HL-60/S4 treated with phorbol 12-myristate 13-acetate at 8.2 ng/mL for 4 days and 3 days (cell line): Measurements from ENCODE around the gene MOV10.

ENCODE experiments used
- in situ Hi-C: fragments of 300-500 bp; cut with MboI; formaldehyde crosslinking; loops from 2 replicates; pipeline ENCODE4 v1.15.0; 2022; ENCODE audit warnings: low sequenced_read_pairs

Gene MOV10

DNA sequence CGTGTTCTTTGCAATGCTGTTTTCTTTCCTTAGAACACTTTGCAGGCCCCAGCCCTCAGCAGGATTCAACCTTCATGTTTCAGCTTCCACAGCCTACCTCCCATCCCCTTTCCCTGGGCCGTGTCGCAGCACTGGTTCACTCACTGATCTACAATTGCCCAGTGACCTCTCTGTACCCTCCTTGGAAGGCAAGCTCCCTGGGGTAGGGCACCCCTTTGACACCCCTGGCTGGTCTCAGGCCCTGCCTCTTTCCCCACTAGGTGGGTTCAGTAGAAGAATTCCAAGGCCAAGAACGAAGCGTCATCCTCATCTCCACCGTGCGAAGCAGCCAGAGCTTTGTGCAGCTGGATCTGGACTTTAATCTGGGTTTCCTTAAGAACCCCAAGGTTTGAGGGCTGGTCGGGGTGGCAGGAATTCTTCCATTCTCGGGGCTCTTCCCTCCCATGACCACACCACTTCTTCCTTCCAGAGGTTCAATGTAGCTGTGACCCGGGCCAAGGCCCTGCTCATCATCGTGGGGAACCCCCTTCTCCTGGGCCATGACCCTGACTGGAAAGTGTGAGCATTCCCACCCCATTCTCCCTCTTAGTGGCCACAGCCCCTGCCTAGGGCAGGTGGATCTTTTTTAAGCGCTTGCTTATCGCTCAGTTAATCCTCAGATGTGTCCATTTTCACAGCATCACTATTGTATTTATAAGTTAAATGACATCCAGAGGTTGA, 25.1 kb downstream of the MOV10 start:
- in situ Hi-C loops: no loop called here

DNA sequence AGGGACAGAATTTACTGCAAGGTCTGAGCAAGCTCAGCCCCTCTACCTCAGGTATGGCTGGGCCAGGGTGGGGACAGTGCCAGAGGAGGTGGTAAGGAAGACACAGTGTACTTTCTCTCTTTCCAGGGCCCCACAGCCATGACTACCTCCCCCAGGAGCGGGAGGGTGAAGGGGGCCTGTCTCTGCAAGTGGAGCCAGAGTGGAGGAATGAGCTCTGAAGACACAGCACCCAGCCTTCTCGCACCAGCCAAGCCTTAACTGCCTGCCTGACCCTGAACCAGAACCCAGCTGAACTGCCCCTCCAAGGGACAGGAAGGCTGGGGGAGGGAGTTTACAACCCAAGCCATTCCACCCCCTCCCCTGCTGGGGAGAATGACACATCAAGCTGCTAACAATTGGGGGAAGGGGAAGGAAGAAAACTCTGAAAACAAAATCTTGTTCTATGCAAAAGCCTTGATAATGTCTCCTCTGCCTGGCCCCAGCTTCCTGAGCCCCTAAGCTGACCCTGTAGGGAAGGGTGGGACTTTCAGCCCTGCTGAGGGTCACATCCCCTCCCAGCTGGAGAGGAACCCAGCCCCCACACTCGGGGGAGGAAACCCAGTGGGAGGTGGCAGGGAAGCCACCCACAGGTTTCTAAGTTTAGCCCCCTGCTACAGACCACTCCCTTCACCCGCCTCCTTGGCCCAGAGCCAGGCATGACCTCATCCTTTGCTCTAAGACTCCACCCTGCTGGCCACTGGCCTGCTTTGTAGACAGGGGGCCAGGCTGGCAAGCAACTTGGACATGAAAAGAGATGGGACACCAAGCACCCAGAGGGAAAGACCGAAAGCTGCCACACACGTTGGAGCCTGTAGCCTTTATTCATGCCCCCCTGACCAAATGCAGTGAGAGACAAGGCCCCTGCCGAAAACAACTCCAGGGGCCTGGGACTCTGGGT, 26.1 kb downstream of the MOV10 start:
- in situ Hi-C loops: no loop called here

DNA sequence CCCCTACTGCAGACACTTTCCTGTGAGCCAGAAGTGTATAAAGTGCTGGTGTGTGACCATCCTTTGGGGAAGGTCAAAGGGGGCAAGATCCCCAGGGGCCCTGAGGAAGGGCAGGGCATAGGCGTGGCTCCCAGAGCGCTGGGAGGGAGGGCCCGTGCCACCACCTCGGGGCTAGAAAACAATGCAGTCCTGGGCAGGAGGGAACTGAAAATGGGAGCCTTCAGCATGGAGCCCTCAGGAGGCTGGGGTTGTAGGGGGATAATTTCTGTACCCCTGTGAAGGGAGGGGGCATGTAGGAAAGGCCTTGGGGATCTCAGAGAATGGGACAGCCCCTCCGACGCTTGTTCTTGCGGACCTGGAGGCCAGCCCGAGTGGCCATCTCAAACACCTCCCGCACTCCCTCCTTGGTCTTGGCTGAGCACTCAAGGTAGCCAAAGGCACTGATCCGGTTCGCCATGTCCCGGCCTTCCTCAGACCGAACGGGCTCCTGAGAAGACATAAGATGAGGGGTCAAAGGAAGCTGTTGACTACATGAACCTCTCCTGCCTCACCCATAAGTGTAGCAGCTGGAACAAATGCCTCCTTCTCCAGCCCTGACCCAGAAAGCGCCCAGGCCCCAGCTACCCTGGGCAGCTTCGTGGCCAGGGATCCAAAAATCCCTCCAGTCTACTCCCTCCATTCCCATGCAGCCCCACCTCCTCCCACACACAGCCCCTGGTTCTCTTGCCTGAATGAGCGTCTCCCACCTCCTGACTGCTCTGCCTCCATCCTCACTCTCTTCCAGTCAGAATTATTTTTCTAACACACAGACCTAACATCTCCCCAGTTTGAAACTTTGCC, 27.0 kb downstream of the MOV10 start:
- in situ Hi-C loops: no loop called here

DNA sequence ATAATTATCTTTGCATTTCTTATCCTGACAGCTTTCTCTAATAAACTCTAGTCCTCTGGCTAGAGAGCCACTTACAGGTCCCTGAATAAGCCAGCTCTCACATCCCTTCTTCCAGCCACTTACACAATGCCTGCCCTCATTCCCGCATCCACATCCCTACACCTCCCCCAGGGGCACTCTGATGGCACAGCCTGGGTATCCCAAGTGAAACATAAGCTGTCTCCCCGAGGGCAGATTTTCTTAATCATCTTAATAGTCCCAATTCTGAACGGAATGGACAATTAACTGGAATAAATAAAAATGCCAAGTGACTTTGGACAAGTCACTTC, 27.6 kb downstream of the MOV10 start:
- in situ Hi-C loops: no loop called here

DNA sequence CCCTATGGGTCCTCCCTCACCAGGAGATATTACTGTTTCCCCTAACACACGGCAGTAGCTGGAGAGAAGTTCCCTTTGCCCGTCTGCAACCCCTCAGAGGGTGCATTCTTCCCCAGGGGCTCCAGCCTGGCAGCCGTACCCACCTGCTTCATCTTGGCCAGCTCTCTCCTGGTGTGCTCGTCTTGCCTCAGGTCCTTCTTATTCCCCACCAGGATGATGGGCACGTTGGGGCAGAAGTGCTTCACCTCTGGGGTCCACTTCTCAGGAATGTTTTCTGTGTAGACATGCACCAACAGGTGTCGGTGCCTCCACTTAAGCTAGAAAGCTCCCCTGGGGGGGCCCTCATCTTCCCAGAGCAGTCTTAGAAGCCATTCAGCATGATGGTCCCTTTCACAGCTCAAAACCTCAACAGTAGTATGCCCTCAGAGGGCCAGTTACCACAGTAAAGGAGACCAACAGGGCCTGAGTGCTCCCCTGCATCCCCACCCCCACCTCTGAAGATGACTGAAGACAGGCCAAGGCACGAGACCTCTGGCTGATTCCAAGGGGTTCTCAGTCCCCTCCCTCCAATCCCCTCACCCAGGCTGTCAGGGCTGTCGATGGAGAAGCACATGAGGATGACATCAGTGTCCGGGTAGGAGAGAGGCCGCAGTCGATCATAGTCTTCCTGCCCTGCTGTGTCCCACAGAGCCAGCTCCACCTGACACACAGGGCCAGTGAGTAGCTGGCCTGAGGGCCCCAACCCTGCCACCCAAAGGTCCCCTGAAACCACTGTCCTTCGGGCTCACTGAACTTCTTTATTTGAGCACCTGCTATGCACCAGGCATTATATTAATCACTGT, 28.2 kb downstream of the MOV10 start:
- in situ Hi-C loops: no loop called here

DNA sequence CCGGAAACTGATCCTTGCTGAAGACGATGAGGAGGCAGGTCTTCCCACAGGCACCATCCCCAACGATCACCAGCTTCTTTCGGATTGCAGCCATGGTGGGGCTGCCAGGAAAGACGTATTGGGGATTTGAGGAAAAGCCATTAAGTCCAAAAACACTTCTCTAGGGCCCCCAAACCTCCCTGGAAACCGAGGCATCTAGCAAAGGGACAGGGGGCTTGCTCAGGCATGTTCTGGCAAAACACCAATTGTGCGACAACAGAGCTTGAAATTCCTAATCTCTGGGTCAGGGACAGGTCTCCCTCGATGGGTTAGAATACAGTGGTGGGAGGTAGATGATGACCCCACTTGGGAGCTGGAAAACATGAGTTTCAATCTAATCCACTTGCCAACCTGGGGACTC, 29.2 kb downstream of the MOV10 start:
- in situ Hi-C loops: no loop called here

DNA sequence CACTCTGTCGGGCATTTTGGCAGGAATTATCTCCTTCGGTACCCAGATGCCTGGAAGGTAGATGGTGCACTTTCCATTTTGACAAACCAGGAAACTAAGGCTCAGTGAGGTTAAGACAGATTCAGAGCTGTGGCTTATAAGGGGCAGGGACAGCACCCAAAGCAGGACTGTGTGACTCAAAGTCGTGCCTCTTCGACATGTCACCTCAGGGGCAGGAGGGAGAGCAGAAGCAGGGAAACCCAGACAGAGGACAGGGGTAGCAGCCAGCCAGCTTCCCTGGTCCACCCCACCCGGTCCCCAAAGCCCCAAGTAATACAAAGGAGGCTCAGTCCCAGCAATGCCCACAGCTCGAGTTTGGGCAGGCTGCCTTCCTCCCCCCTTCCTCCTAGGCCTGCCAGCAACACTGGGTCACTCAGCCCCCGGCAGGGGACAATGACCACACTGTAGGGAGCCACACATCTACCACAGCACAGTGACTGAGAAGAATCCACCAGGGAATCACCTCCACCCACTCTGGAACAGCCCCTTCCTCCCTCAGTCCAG, 30.0 kb downstream of the MOV10 start:
- in situ Hi-C loops: no loop called here

DNA sequence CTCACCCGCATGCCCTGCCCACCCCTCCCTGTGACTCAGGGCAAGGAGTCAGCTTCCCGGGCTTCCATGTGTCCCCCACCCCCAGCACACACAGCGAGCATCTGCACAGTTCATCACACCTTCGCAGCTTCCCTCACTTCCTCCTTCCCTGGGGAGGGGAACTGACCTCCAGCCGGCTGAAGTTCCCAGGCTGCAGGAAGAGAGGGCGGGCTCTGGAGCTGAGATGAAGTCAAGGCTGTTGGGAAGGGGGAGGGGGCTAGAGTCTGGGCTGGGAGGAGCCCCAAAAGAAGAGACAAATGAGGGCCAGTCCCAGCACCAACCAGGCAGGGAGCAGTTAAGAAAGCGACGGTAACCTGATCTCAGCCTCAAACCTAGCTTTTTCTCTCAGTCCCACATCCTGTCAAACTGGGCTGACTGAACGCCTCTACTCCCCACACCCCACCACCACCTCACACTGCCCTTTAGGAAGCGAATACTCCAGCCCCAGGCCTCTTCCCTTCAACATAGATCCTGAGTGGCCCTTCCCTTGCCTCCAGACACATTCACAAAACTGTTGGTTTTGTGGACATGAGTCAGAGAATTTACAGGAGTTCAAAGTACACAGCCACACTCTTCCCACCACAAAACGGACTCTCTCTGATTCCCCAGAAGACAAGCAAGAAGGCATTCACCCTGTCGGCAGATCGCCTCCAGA, 30.6 kb downstream of the MOV10 start:
- in situ Hi-C loops: no loop called here

DNA sequence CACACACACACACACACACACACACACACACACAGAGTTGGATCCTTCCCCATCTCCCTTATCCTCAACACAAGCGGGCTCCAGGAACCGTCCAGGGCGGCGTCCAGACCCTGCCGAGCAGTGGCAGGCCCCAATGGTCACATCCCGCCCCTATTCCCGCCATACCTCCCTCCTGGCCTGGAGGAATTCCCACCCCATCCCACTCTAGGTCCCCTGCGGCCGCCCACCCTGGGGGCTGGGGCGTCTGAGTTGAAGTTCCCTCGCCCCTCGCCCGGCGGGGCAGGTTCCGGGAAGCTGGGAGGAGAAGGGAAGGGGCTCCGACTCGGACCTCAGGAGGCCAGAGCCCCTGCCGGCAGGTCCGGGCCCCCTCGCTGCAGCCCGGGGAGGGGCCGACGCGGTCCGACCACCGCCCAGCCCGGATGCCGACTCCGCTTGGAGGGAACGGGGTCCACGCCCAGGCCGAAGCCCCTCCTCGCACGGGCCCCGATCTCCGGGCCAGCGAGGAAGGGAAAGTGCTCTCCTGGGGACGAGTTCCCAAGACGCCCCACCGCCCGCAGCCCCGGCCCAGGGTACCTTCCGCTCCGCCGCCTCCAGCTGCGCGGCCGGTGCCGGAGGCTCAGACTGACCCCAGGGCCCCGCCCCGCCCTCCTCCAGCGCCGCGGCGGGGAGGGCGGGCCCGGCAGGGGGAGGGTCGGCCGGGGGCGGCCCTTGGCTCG, 32.2 kb downstream of the MOV10 start, which contains the start of gene RHOC:
TSS of gene RHOC (minus strand) at position 623 of the 716 bp plus-strand sequence. CDS start 3,328 bp downstream, outside the sequence.
- in situ Hi-C loops: no loop called here

DNA sequence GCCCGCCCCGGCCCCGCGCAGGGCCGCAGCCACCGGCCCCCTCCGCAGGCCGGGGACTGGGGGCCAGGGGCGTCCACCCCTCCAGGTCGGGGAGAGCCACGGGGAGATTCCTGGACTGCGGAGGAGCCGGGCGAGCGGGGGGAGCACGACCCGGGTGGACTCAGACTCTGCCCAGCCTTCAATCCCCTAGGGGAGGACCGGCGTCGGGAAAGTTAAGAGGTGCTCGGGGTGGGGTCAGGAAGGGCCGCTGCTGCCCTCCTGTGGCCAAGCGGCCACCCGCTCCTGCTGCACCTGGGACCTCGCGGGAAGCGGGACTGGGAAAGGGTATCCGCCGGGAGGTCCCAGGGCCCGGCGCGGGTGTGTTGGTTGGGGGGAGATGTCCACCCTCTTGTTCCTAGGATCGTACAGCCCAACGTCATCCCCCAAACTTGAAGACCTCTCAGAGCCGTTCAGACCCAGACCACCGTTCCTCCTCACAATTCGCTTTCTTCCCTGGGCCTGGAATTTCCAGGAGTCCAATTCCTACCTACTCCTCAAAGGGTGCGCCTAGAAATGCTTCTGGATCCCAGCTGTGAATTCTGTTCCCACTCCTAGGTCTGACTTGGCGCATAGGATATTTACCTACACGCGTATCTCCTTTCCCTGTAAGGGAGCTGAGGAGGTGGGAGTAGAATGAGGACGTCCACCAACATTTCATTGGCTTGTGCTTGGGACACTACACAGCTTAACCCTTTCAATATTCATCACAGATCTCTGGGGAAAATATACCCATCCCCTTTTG, 33.0 kb downstream of the MOV10 start:
- in situ Hi-C loops: no loop called here

DNA sequence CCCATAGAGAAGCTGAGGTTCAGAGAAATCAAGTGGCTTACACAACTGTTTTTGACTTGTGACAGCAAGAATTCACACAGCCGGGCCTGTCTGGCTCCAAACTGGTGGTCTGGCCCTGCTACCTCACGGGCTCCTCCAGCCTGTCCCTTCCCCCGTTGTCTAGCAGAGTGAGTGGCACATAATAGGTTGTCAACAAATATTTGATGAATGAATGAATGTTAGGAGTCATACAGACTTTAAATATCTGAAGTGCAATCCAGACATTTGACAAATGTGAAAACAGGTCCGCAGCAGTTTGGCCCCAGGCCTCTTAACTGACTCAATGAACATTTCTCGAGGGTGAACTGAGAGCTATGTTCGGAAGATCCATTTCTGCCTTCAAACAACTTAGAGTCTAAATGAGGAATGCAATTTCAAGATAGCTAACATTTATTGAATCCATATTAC, 33.6 kb downstream of the MOV10 start:
- in situ Hi-C loops: no loop called here

DNA sequence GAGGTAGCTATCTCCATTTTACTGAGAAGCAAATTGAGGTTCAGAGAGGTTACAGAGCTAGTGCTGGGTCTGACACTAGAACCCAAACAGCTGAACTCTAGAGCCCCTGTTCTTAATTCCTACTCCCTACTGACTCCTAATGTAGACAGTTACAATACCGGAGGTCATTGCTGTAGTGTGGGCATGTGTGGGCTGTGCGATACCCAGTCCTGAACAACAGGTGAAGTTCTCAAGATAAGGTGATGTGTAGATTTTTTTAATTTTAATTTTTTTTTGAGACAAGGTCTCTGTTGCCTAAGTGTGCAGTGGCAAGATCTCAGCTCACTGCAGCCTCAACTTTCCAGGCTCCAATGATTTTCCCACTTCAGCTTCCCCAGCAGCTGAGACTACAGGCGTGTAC, 34.0 kb downstream of the MOV10 start:
- in situ Hi-C loops: no loop called here

DNA sequence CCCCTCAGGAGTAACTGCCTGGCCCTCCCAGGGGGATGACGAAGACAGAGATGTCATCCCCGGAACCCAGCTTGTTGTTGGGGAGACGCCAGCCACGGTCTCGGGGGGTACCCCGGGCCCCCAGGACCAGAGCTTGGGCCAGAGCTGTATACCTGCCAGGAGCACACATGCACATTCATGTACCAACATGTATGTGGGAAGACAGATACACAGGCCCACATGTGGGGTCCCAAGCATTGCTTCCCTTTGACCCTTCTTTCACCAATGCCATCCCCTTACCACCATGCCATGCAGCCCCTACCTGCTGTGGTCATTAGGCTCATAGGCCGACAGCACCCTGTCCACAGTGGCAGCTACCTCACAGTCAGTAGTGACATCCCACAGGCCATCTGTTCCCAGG, 35.7 kb downstream of the MOV10 start:
- in situ Hi-C loops: no loop called here

DNA sequence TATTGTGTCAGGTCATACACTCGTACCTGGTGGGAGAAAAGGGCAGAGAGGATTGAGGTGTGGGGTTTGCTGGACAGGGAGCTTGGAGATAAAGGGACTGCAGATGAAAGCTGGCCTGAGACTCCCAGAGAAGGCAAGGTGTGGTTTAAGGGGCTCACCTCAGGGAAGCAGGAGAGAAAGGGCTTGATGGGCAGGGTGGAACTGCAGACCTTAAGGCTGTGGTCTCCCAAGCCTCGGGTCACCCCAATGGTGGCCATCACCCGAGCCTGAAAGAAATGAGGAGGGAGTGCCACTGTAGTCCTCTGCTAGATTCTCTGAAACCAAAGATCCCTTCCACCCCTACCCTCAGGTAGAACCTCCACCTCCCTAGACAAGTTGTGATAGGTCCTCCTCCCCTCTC, 36.1 kb downstream of the MOV10 start:
- in situ Hi-C loops: no loop called here

DNA sequence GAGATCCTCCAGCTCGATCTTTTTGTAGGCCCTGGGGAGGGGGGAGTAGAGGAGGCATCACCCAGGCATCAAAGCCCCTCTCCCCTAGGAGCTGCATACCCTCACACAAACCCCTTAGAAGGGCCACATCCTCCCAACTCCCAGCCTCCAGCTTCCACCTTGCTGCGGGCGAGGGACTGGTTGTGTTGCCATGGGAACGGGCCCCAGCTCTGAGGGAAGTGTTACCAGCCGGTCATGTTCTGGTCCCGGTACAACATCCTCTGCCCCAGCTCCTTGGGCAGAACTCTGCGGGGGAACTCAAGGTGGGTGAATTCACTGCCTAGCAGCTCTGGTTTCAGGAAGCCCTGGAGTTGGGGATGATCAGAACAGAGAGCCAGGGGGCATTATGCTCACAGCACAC, 36.6 kb downstream of the MOV10 start:
- in situ Hi-C loops: no loop called here

DNA sequence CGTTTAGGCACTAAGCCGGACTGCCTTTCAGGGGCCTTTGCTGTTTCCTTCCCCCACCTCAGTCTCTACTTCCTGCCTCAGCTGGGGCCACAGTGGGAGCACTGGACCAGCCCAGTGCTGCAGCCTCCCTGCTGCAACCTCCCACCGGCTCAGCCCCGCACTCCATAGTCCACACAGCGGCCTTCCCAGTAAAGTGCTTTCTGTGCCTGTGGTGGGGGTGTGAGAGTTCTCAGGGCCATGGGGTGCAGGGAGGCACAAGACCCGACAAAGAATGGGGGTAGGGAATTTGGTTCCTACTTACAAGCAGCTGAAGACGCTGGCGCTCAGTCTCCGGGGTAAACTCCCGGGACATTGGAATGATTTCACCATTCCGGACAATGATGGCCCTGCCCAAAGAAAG, 37.2 kb downstream of the MOV10 start:
- in situ Hi-C loops: no loop called here

DNA sequence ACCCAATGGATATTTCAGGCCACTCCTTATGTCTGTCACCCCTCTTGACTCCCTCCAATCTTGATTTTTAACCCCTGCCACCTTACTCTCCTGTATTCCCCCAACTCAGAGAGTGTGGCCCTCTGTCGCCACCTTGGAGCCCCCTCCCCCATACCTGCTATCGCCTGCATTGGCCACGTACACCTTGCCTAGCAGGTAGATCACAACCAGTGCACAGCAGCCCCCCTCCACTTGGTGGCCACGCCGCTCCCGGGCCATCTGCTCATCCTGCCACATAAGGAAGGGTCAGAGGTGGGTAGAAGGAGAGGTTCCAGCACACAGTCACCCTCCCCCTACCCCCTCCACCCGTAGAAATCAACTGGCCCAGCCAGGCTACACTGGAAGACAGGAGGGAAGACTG, 37.7 kb downstream of the MOV10 start:
- in situ Hi-C loops: no loop called here

DNA sequence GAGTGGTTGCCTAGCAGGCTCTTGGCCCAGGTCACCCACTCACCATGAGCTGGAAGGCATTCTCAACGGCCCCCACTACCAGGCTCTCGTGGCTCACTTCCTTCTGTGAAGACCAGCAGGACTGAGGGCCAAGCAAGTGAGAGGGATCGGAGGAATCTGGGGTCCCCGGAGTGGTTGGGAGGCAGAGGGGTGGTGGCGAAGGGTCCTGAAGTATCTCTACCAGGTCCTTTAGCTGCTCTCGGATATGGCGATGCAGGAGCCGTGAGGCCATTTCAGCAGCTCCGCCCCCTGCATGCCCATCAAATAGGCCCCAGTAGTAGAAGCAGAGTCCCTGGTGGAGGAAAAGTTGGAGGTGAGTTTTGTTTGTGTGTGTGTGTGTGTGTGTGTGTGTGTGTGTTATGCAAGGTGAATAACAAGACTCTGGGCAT, 38.3 kb downstream of the MOV10 start:
- in situ Hi-C loops: no loop called here
